Heart left ventricle (tissue), 13 donors: ENCODE data around the gene ASCC2.

Experiments used
- POLR2A ChIP-seq, 2 donors: fragments of 450-650 bp; IDR thresholded peaks; one replicate each; pipeline ENCODE4 v1.6.1; 2017; ENCODE audit warnings: antibody characterized with exemption in 2 of 2, mild to moderate bottlenecking in 2 of 2, moderate library complexity in 2 of 2
- TF ChIP-seq, protein P1 (sequence below), 12 donors: fragments of 200-600 bp; sonication (generic) in 4 of 12; IDR thresholded peaks; one replicate each; pipeline versions ENCODE4 v1.5.0 to v1.8.0; 2018 to 2022; ENCODE audit warnings: antibody characterized with exemption in 12 of 12, mild to moderate bottlenecking in 5 of 12
- donor health status: ischemic (EF 13 %, LVEDD 7.1; RV severe dilation, severe dysfunction).
- donor health status: DM: no; HTN: yes; CAD: no.
- donor health status: DM: no; HTN: no; CAD: no.
- donor health status: ischemic (EF 25% LVEDD 6.9; RV normal size, moderate dysfunction).
- donor health status: ischemic (EF 25% LVEDD 5.7; RV mildly dilated, moderate dysfunction).
- donor health status: ischemic (EF 35%, LVEDD 5.7; RV mildly dilated, moderate dysfunction).
- donor health status: nonischemic (EF 11% LVEDD 7.7; RV severe dilation, severe dysfunction).
- donor health status: DM: yes; HTN: yes; CAD: no.
- donor health status: PGD.
- donor health status: ischemic (EF 29% LVEDD 5.4; RV normal size, mild dysfunction).
- donor health status: nonischemic (EF 23%, LVEDD 6.1; RV moderate dilation, normal function).

DNA sequence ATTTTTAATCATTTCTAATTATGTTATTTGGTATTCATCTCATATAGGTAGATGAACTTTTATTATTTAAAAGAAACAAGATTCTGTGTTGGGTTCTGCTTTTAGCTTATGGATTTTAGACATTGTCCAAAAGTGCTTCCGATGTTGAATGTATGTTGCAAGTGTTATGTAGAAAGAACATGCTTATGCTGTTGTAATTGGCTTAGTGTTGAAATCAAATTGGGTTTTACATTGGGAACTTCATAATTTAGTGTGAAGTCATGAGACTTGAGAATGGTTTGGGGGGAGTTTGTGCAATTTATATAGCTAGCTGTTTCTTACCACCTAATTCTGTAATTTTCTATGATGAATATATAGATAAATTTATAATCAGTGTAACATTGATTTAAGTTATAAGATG is 48.5 kb upstream of the ASCC2 start:
- TF ChIP-seq, protein P1, sequence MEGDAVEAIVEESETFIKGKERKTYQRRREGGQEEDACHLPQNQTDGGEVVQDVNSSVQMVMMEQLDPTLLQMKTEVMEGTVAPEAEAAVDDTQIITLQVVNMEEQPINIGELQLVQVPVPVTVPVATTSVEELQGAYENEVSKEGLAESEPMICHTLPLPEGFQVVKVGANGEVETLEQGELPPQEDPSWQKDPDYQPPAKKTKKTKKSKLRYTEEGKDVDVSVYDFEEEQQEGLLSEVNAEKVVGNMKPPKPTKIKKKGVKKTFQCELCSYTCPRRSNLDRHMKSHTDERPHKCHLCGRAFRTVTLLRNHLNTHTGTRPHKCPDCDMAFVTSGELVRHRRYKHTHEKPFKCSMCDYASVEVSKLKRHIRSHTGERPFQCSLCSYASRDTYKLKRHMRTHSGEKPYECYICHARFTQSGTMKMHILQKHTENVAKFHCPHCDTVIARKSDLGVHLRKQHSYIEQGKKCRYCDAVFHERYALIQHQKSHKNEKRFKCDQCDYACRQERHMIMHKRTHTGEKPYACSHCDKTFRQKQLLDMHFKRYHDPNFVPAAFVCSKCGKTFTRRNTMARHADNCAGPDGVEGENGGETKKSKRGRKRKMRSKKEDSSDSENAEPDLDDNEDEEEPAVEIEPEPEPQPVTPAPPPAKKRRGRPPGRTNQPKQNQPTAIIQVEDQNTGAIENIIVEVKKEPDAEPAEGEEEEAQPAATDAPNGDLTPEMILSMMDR (IDR thresholded peaks at IDR 0.05), result no peak
- no peak for TF ChIP-seq POLR2A (IDR thresholded peaks at IDR 0.05)
